GM18498 (cell line): ENCODE results near the gene RASSF8.

Source experiments
- ATAC-seq: cut with Tn5 transposase; IDR thresholded peaks from one replicate; pipeline ENCODE4 v1.9.1; 2021; ENCODE audit warnings: mild to moderate bottlenecking, moderate library complexity; ENCODE audit not compliant: unreplicated experiment

RASSF8 gene

GRCh38 chr12:26100666-26101349 lies 142.3 kb downstream of the RASSF8 start:
- no peak for ATAC-seq

- ATAC-seq: no peak
Measured at GRCh38 chr12:26101350-26101734, 142.9 kb downstream of the RASSF8 start.

GRCh38 chr12:26101763-26102162 lies 143.3 kb downstream of the RASSF8 start:
- no peak for ATAC-seq

- ATAC-seq: no peak
Measured at GRCh38 chr12:26102953-26103352, 144.5 kb downstream of the RASSF8 start.

- ATAC-seq: no peak
Measured at GRCh38 chr12:26106347-26106746, 147.9 kb downstream of the RASSF8 start.

GRCh38 chr12:26108915-26109314 lies 150.4 kb downstream of the RASSF8 start:
- no peak for ATAC-seq

GRCh38 chr12:26109343-26109881 lies 150.9 kb downstream of the RASSF8 start:
- ATAC-seq: no peak

GRCh38 chr12:26112232-26112631 lies 153.8 kb downstream of the RASSF8 start:
- no peak for ATAC-seq

- no peak for ATAC-seq
Measured at GRCh38 chr12:26112703-26113147, 154.2 kb downstream of the RASSF8 start.

- no peak for ATAC-seq
Measured at GRCh38 chr12:26113181-26113654, 154.7 kb downstream of the RASSF8 start.

- peak; percentile 79 for ATAC-seq
Measured at GRCh38 chr12:26113853-26114719, 155.6 kb downstream of the RASSF8 start.

- ATAC-seq: no peak
Measured at GRCh38 chr12:26114720-26115401, 156.4 kb downstream of the RASSF8 start.

GRCh38 chr12:26116829-26117715 lies 158.6 kb downstream of the RASSF8 start:
- ATAC-seq: no peak

- no peak for ATAC-seq
Measured at GRCh38 chr12:26118308-26118707, 159.8 kb downstream of the RASSF8 start.

- ATAC-seq: peak; percentile 26
Measured at GRCh38 chr12:26119391-26119989, 161.0 kb downstream of the RASSF8 start.

- no peak for ATAC-seq
Measured at GRCh38 chr12:26120561-26121274, 162.2 kb downstream of the RASSF8 start.

GRCh38 chr12:26121323-26122060 lies 163.0 kb downstream of the RASSF8 start:
- no peak for ATAC-seq

GRCh38 chr12:26122061-26122680 lies 163.7 kb downstream of the RASSF8 start:
- ATAC-seq: peak; percentile 30
